GM20000 (cell line): ENCODE data around the gene SPATA1.

ENCODE experiments used
- DNase-seq: peaks from one replicate; pipeline ENCODE4 v3.0.0; 2012; ENCODE audit warnings: low spot score
- CTCF ChIP-seq: IDR thresholded peaks from 2 replicates; pipeline ENCODE4 v1.5.1; 2012; ENCODE audit warnings: mild to moderate bottlenecking, control low read depth; ENCODE audit errors: extremely low read depth, missing control alignments

Gene SPATA1

DNA sequence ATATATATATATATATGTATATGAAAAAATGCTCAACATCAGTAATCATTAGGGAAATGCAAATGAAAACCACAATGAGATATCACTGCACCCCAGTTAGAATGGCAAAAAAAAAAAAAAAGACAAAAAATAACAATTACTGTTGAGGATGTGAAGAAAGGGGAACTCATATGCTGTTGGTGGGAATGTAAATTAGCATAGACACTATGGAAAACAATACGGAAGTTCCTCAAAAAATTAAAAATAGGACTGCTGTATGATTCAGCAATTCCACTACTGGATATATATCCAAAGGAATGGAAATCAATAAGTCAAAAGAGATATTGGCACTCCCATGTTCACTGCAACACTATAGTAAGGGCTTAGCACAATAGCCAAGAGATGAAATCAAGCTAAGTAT, 109.6 kb downstream of the SPATA1 start:
- TF ChIP-seq CTCF = no peak
- DNase-seq = no peak
